Upper lobe of left lung (tissue), 4 donors: ENCODE data around the gene TPP2.

Experiments
- CTCF ChIP-seq, 6 experiments: fragments of 450-650 bp in 4 of 6; fragments of 200-600 bp in 2 of 6; sonication (generic) in 2 of 6; IDR thresholded peaks; one replicate each; pipeline ENCODE4 v1.5.1; 2016 to 2019; ENCODE audit warnings: antibody characterized with exemption in 6 of 6
- POLR2A ChIP-seq, 4 donors: fragments of 450-650 bp; IDR thresholded peaks; one replicate each; pipeline ENCODE4 v1.5.1; 2016 to 2017; ENCODE audit warnings: antibody characterized with exemption in 4 of 4, mild to moderate bottlenecking in 2 of 4
- POLR2AphosphoS5 ChIP-seq, 2 donors: sonication (generic); formaldehyde crosslinking; IDR thresholded peaks; one replicate each; pipeline ENCODE4 v1.5.1; 2017; ENCODE audit warnings: antibody characterized with exemption in 2 of 2

GRCh38 chr13:102707467-102707866, 110.7 kb downstream of the TPP2 start:
- TF ChIP-seq CTCF (IDR thresholded peaks at IDR 0.05): no peak
- TF ChIP-seq POLR2A (IDR thresholded peaks at IDR 0.05): no peak
- no peak for TF ChIP-seq POLR2AphosphoS5 (IDR thresholded peaks at IDR 0.05)
